ENCODE measurements around the gene ATP13A3. TPM values are rescaled to one million over a fixed set of nuclear protein-coding genes. Genes with fewer than 3 reads are reported as not detected.
A peak's percentile ranks its signal among the peaks of the same experiment; 100 is the strongest.

Gene ATP13A3
- total RNA-seq, 1 experiment from 2014 or later = 181 TPM

- Mint-ChIP-seq H3K27me3 (ENCODE audit: insufficient read depth, unreplicated experiment) (no peaks in the 10 kb centered on the region), H3K36me3 (ENCODE audit: insufficient read depth, unreplicated experiment) (peaks cover 6% of the 10 kb centered on the region), H3K4me3 (ENCODE audit: unreplicated experiment) (no peak overlapping the region), H3K9me3 (ENCODE audit: unreplicated experiment) (no peaks in the 10 kb centered on the region), H3K27ac (ENCODE audit: unreplicated experiment) (no peak overlapping the region), H3K4me1 (ENCODE audit: low read depth, unreplicated experiment) (peaks cover 21% of the 10 kb centered on the region)
- Histone ChIP-seq H3K27me3 (replicated peaks; ENCODE audit: control insufficient read depth, insufficient read depth, low read length) (no peaks in the 10 kb centered on the region), H3K4me1 (peaks cover 32% of the 10 kb centered on the region), H3K4me3 (ENCODE audit: low read depth, low read length) (no peak overlapping the region), H3K36me3 (ENCODE audit: control insufficient read depth, insufficient read depth, low read length) (no peaks in the 10 kb centered on the region), H3K9me3 (no peaks in the 10 kb centered on the region)
- intact Hi-C loops (cut with micrococcal nuclease; ENCODE audit: unreplicated experiment) = loop anchor here (2.0 kb wide), 1 partner anchor 24 kb away; no protein-coding TSS in a partner anchor
- no peak for TF ChIP-seq CTCF (IDR thresholded peaks at IDR 0.05; ENCODE audit: insufficient read depth in 1 of 2, low read depth in 1 of 2, low read length in 1 of 2, severe bottlenecking in 1 of 2, unreplicated experiment in 1 of 2)
- no TSS peak for BruUV-seq (replicated peaks)
- ChIA-PET CTCF (interaction anchor here (0.6 to 0.8 kb wide), 2 partner anchors 41 to 56 kb away, joined by 3 to 4 read pairs; no protein-coding TSS in a partner anchor), POLR2A (no interaction called here)
- peak; percentile 84 to 85 for DNase-seq
These were observed 26.2 kb upstream of the ATP13A3 start for GRCh38 chr3:194512895-194513601.

GRCh38 chr3:194508491-194509453 is 22.0 kb upstream of the ATP13A3 start:
- ChIA-PET CTCF (no interaction called here), POLR2A (no interaction called here)
- intact Hi-C loops (cut with micrococcal nuclease; ENCODE audit: unreplicated experiment) = no loop called here
- H3K27me3 Mint-ChIP-seq (ENCODE audit: insufficient read depth, unreplicated experiment) = no peaks in the 10 kb centered on the region
- H3K36me3 Mint-ChIP-seq (ENCODE audit: insufficient read depth, unreplicated experiment) = peaks cover 6% of the 10 kb centered on the region
- peaks cover 16% of the 10 kb centered on the region for H3K4me1 Mint-ChIP-seq (ENCODE audit: low read depth, unreplicated experiment)
- TF ChIP-seq CTCF (IDR thresholded peaks at IDR 0.05; ENCODE audit: insufficient read depth in 1 of 2, low read depth in 1 of 2, low read length in 1 of 2, severe bottlenecking in 1 of 2, unreplicated experiment in 1 of 2) = no peak
- H3K9me3 ChIP-seq = no peaks in the 10 kb centered on the region
- DNase-seq = no peak
- H3K4me3 Mint-ChIP-seq (ENCODE audit: unreplicated experiment) = no peak overlapping the region
- H3K27ac Mint-ChIP-seq (ENCODE audit: unreplicated experiment) = no peak overlapping the region
- no peaks in the 10 kb centered on the region for H3K27me3 ChIP-seq (replicated peaks; ENCODE audit: control insufficient read depth, insufficient read depth, low read length)
- peaks cover 28% of the 10 kb centered on the region for H3K4me1 ChIP-seq
- no peaks in the 10 kb centered on the region for H3K36me3 ChIP-seq (ENCODE audit: control insufficient read depth, insufficient read depth, low read length)
- no TSS peak for BruUV-seq (replicated peaks)
- H3K4me3 ChIP-seq (ENCODE audit: low read depth, low read length) = no peak overlapping the region
- H3K9me3 Mint-ChIP-seq (ENCODE audit: unreplicated experiment) = no peaks in the 10 kb centered on the region

DNA sequence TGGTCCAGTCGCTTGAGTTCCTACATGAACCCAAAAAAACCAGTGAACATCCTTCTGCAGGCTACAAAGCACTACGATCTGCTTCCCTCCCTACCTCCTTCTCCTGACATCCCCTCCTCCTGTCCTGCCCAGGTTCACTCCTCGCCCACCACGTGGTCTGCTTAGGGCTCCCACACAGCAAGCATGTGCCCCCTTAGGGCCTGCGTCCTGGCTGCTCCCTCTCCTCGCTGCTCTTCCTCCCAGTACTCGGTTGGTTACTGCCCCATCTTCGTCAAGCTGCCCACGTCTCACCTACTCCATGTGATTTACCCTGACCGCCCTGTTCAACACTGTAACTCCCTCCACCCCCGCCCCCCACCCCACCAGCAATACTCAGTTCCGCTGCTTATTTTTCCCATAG is 20.8 kb upstream of the ATP13A3 start:
- H3K27me3 ChIP-seq (replicated peaks; ENCODE audit: control insufficient read depth, insufficient read depth, low read length) = no peaks in the 10 kb centered on the region
- H3K36me3 ChIP-seq (ENCODE audit: control insufficient read depth, insufficient read depth, low read length) = no peaks in the 10 kb centered on the region
- no peaks in the 10 kb centered on the region for H3K9me3 Mint-ChIP-seq (ENCODE audit: unreplicated experiment)
- TF ChIP-seq CTCF (IDR thresholded peaks at IDR 0.05; ENCODE audit: insufficient read depth in 1 of 2, low read depth in 1 of 2, low read length in 1 of 2, severe bottlenecking in 1 of 2, unreplicated experiment in 1 of 2) = no peak
- intact Hi-C loops (cut with micrococcal nuclease; ENCODE audit: unreplicated experiment) = no loop called here
- H3K36me3 Mint-ChIP-seq (ENCODE audit: insufficient read depth, unreplicated experiment) = peaks cover 6% of the 10 kb centered on the region
- H3K9me3 ChIP-seq = no peaks in the 10 kb centered on the region
- H3K4me1 Mint-ChIP-seq (ENCODE audit: low read depth, unreplicated experiment) = peaks cover 9% of the 10 kb centered on the region
- H3K27ac Mint-ChIP-seq (ENCODE audit: unreplicated experiment) = no peak overlapping the region
- H3K4me3 ChIP-seq (ENCODE audit: low read depth, low read length) = no peak overlapping the region
- no peaks in the 10 kb centered on the region for H3K27me3 Mint-ChIP-seq (ENCODE audit: insufficient read depth, unreplicated experiment)
- DNase-seq = no peak
- peaks cover 18% of the 10 kb centered on the region for H3K4me1 ChIP-seq
- no peak overlapping the region for H3K4me3 Mint-ChIP-seq (ENCODE audit: unreplicated experiment)
- no TSS peak for BruUV-seq (replicated peaks)
- ChIA-PET CTCF (no interaction called here), POLR2A (no interaction called here)
